HG02973 (cell line): ENCODE data around the gene CACNA2D1.

ENCODE experiments used
- ATAC-seq: cut with Tn5 transposase; IDR thresholded peaks from one replicate; pipeline ENCODE4 v1.9.1; 2021; ENCODE audit warnings: moderate library complexity; ENCODE audit not compliant: unreplicated experiment

CACNA2D1 gene

DNA sequence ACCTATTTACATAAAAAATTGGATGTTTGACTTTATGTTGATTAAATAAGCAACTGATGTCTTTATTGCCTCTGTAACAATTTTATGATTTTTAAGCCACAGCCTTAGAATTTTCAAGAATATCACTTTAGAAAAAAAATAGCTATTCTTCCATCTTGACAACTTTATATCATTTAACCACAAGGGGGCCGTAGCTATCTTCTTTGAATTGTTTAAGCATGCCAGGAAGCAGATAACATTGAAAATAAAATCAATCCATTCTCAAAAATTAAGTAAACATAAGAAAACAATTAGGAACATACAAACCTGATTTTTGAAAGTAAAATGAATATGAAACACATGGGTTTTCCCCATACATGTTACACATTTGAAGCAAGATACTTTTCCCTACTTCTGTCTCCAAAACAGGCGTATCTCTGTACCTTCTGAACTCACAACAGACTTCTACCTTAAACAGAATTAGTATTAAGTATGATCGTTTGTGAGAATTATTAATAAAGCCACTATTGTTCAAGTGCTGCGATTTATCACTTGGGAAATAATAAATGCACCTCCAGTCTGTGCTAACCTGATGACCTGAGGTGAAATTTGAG lies 209.0 kb downstream of the CACNA2D1 start:
- no peak for ATAC-seq

DNA sequence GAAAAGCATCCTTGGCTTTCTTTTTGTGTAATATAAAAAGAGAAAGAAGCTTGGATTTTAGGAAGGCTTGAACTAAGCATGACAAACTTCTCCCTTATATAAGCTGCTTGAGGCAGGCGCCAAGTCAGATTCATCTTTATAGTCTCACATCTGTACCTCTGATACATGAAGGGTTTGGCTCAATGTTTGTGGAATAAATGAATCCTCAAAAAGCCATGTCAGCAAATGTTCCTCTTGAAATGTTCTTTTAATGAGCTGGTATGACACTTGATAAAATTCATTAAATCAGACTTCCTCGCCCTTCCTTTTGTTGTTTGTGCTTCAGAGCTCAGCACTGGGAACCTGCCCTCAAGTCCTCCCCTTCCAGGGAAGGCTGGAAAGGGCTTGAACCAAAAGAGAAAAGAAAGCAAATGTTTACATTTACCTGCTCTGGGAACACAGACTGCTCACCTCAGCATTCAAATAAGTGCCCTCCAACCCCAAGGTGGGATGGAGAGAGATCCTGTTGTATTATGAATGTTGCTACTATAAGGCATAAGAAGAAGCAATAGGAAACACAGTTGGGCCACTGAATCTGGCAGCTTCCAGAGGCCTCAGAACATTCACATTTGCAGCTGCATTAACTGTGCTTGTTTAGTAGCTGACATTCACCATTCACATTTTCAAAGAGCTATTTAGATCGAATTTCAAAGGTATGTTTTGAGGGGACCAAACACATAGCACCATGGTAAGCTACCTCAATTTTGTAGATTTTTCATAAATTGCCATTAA lies 212.6 kb downstream of the CACNA2D1 start:
- no peak for ATAC-seq

DNA sequence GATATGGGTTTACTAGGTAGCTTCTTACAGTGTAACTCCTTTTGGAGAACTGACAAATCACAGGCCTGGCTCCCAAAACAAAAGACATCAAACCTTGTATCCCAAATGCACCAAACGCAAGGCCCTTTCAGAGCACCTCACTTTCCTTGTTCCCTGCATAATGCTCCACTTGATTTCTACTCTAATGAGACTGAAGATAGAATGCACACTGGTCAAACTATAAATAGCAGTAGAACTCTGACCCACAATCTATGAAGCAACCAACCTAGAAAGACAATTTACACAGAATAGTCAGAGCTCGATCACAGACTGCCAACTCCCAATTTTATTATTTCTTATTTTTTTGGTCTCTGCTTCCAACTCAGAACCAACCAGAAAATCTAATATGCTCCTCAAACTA lies 214.4 kb downstream of the CACNA2D1 start:
- no peak for ATAC-seq

DNA sequence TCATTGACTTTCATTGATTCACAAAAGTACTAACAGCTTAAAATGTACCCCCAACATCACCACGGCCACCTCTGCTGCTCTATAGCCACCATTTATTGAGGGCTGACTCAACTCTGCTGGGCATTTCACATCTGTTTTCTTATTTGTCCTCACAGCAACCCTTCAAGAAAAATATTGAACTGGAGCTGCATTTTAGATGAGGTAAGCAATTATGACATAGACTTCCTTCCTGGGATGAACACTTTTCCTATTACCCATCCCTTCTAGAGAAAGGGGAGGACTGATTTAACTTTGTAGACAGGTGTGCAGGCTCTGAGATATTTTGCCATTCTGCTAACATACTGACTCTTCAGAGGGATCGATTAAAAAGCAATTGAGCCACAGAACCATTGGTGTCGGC lies 217.4 kb downstream of the CACNA2D1 start:
- ATAC-seq, result no peak

DNA sequence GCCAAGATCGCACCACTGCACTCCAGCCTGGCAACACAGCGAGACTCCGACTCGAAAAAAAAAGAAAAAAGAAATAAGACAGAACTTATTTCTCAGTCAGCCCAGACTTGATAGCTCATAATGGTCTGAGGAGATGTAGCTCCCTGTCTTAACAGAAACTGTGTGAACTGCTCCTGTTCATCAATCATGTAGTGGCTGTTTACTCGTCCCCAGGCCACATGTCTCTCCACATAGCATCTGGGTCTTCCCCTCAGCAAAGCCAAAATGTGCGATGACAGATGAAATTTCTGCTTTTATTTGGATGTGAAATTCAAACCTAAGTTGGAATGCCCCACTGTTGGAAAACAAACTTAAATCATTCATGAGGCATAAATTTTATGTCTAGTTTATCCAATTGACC lies 219.0 kb downstream of the CACNA2D1 start:
- ATAC-seq, result no peak

DNA sequence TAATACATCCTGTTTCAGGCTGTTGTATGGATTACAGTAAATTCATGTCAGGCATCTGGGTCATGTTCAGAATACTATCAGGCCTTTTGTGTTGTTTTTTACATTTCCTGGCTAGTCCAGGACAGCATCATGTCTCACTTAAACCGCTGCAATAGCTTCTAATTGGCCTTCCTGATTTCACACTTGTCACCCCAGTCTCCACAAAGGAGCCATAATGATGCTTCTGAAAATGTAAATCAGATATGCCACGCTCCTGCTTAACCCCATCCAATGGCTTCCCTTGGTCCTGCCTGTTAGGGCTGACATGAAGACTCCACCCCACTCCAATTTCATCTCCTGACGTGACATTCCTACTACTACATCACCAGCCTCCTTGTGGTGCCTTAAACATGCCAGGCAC lies 220.0 kb downstream of the CACNA2D1 start:
- no peak for ATAC-seq

DNA sequence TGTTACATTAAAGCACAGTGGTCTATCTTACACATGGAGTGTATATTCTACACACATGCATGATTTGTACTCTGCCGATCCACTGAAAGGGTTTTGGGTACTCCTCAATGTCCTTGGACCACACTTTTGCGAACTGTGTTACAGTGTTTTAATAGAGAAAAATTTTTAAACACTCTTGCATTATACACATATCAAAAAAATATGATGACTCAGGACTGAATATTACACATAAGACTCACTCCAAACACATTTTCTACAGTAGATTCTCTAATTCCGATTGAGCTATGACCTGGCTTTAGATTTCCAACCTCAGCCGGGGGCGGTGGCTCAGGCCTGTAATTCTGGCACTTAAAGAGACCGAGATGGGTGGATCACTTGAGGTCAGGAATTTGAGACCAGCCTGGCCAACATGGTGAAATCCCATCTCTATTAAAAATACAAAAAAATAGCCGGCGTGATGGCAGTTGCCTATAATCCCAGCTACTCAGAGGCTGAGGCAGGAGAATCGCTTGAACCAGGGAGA lies 222.4 kb downstream of the CACNA2D1 start:
- ATAC-seq, result no peak

DNA sequence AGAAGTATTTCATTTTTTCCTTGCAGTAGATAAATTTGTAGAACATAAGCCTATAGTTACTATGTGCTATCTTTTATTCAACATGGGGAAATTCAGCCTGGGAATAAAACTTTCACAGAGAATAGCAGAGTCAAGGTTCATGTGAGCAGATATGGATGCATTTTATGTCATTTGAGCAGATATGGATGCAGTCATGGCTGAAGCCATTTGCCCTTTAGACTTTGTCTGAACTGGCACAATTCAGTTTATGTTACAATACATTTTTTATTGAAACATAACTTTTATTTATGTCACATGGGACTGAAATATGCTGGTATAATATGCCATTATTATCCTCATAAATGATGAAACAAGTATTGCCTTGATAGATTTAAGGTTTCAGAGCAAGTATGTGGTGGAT lies 231.1 kb downstream of the CACNA2D1 start:
- no peak for ATAC-seq

DNA sequence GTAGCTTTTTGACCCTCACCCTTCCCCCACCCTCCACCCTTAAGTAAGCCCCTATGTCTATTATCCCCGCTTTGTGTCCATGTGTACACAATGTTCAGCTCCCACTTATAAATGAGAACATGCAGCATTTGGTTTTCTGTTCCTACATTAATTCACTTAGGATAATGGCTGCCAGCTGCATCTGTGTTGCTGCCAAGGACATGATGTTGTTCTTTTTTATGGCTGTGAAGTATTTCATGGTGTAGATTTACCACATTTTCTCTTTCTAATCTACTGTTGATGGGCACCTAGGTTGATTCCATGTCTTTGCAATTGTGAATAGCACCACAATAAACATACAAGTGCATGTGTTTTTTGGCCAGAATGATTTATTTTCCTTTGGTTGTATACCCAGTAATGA lies 232.2 kb downstream of the CACNA2D1 start:
- ATAC-seq, result no peak

DNA sequence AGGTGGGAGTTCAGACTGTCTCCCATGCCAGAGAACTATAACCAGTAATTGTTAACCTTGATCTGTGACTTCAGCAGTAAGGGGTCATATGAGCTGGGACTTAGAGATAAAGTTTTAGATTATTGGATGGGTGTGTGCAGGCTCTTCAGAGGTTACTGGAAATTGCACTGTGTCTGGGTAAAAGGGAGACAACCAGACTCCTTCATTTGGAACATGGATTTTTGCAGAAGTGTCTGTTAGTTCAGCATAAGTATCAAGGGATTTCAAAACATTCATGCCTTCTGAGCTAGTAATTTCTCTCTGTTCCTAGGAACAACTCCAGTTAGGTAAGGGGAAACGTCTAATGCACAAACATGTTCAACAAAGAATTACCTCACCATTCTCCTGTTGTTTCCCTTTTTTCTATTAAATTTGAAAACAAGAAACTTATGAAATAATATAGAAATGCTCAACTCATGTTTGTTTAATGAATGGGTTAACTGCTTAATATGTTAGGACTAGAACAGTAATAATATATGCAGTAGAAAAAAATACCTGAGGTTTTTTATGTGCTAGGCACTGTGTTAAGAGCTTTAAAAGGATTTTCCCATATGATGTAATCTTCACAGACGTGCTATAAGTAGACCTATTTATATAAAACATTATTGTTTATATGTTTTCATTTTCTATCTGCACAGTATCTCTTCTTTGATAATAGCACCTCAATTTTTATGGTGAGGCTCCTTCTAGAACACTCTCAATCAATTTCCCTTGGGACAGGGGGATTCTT lies 233.0 kb downstream of the CACNA2D1 start:
- no peak for ATAC-seq

DNA sequence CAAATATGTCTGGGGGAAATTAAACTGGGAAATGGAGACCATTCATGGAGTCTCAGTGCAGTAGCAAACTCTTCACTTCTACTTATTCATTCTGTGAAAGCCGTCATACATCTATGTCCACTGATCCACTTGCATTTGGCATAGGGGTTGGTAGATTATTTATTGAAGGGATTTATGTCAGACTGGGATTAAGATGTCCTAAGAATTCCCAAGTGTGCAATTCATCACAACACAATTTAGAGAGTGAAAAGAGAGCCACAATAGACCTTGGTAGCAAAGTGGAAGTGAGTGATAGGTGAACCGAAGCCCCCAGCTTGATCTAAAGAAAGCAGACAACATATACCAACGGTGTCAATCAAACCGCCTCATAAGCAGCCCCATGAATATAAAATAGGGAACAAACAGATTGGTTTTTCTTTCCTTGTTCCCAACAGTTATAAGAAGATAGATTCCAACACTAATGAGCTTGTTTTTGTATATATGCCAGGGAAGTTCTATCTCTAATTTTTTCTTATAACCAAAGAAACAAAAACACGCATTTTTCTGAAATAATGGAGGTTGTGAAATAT lies 234.3 kb downstream of the CACNA2D1 start:
- ATAC-seq, result no peak

DNA sequence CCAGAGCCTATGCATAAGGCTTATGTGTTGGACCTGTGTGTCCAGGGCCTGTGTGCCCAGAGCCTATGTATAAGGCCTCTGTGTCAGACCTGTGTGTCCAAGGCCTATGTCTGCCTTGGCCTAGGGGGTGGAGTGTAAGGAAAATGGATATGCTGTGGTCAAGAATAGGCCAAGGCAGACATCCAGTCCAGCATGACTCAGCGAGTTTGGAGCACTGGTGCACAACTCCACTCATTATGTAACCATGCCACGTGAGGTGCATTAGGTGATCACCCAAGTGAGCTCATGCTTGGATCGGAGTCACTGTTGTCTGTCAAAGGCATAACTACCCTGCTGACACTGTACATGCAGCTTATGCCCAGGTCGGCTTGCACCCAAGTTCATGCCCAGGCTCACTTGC lies 238.9 kb downstream of the CACNA2D1 start:
- no peak for ATAC-seq

DNA sequence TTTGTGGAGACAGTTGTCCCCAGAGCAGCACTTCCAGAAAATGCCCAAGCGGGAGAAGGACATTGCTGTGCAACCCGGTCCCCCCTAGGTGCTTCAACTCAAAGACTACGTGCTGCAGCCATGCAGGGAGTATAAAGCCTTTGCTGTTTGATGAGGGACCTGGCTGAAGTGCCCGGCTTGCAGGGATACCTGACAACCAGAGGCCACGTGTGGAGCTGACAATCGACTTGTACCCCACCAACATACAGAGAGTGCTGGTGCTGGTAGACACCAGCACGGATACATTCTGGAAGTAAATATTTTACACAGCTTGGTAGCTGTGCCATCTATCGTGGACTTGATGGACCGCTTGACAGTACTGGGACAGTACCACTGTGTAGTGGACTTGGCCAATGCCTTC lies 240.6 kb downstream of the CACNA2D1 start:
- no peak for ATAC-seq

DNA sequence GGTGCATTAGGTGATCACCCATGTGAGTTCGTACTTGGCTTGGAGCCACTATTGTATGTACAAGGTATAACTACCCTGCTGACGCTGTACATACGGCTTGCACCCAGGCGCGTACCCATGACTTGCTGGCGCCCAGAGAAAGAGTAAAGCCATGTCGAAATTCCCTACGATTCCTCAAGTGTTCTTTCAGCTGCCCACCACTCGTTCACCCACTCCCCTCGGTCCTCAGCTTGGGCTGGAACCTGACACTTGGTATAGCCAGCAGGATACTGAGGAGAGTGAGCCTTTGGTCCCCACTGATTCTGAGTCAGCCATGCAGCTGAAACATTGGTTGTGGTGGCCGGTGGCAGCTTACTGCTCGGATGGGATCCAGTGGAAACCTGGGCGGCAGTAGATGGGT lies 241.5 kb downstream of the CACNA2D1 start:
- ATAC-seq, result no peak

DNA sequence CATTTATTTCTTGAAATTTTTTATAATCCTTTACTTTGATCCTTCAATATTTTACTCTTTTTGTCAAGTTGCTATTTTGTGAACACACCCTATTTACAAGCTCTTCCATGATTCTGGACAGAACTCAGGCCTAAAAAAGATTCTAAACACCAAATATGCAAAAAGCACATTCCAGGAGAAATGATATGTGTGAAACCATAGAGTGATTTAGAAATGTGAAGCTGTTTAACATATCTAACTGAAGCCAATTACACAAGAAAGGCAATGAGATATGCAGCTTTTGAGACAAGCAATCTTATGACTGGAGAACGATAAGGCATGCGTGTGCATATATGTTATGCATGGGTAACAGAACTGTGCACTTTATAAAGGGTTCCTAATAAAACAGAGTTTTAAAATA lies 243.0 kb downstream of the CACNA2D1 start:
- no peak for ATAC-seq

DNA sequence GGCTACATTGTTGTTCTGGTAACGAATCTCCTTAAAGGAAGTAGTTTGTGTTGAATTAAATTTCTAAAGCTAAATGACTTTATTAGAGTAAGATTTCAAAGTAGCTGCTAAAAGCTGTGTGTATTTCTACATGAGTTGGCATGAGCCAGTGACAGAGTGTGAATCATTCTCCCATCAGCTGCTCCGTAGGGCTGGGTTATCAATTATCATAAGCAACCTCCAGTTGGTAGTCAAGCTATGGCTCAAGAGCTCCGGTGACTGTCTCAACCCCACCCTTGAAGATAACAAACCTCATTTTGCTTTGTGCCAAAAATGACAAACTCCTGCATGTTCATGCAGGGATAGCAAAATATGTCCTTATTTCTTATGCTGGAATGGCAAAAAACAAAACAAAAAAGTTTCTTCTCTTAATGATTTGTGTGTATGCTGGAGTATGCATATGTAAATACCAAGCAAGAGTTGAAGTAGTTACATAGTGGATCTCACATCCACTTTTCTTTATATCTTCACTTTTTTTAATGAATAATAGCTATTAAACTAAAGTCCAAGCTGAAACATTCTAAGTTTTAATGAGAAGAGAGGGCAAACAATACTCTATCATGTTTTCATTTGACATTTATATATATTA lies 249.4 kb downstream of the CACNA2D1 start:
- ATAC-seq, result no peak

DNA sequence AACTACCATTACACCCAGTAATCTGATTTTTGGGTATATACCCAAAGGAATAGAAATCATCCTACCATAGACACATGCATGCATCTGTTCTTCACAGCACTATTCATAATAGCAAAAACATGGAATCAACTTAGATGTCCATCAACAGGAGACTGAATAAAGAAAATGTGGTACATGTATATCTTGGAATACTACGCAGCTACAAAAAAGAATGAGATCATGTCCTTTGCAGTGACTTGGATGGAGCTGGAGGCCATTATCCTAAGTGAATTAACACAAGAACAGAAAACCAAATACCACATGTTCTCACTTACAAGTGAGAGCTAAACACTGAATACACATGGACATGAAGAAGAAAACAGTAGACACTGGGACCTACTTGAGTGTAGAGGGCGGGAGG lies 254.9 kb downstream of the CACNA2D1 start:
- ATAC-seq, result no peak

DNA sequence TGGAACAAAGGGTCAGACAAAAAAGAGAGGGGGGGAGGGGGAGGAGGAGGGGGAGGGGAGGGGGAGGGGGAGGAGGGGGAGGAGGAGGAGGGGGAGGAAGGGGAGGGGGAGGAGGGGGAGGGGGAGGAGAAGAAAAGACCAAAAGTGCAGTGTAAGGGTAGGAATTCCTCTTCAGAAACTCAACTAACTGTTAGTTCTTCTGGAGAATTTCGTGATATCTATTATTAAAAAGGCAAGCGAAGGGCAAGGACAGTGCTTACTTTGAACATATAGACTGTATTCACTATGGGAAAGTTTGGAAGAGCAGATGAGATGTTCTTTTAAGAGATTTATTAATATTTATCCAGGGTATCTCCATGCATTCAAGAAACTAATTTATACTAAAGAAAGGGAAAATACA lies 258.1 kb downstream of the CACNA2D1 start:
- no peak for ATAC-seq

DNA sequence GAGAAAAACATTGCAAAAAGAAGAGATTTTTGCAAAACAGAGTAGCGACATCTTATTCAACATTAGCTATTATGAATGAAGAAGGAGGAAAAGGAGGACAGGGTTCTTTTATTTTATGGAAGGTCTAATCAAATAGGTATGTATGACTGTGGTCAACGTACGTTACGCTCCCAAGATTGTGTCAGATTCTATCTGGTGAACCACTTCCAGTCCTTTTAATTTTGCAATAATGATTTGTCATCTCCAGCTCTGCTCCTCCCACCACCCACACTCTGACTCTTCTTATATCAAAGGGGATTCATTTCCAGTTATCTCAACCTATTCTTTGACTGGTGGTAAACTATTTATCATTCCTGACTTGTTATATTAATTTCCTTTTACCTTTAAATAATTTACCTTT lies 259.9 kb downstream of the CACNA2D1 start:
- no peak for ATAC-seq

DNA sequence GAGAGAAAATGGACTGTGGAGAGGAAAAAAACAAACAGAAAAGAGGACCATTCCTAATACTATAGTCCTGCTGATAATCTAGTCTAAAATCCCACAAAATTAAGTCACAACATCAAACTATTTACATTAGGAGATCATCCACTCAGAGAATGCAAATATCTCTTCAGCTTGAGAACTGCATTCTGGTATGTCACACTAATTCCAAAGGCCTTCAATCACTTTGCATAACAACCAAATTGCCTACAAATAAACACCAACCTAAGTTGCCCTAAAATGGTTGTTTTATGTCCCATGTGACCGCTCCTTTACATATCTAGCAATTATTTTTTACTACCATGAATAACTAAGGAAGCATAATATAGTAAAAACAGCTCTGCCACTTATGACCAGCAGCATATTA lies 264.3 kb downstream of the CACNA2D1 start:
- no peak for ATAC-seq

DNA sequence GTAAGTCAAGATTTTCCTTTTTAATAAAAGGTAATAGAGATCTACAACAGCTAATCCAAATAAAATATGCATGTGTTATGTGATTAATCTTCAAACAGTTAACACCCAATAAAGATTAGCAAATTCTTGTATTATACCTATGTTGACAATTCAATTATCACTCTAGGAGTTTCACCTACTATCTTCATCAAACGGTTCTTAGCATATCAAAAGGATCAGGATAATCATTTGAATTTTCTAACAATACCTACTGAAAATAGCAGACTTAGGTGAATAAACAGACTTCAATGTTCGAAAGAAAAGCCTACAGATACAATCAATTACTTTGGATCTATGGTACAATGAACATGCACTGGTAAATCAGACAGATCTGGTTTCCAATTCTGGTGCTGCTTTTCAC lies 268.3 kb downstream of the CACNA2D1 start:
- ATAC-seq, result no peak
